Lung (tissue), 12 donors: ENCODE measurements around the gene OR4C3. TPM values are rescaled to one million over a fixed set of nuclear protein-coding genes. Genes with fewer than 3 reads are reported as not detected.
"Not testable (repeated sequence)": the region's sequence is repeated elsewhere in the genome, so short reads cannot be mapped to it uniquely, and the experiment has no call there.

Source experiments
- ATAC-seq: fragments of 200-7000 bp; cut with Tn5 transposase; one replicate; pipeline ENCODE4 v1.9.1; 2020; ENCODE audit warnings: moderate number of reproducible peaks; ENCODE audit not compliant: insufficient read depth, low FRiP score
- DNase-seq, 3 donors: peaks; one replicate each; pipeline ENCODE4 v3.0.0-alpha.2; 2013 to 2017
- H3K27ac ChIP-seq, 2 donors: one replicate each; pipeline ENCODE4 v1.5.1; 2013; ENCODE audit warnings: mild to moderate bottlenecking in 2 of 2, moderate library complexity in 2 of 2, control low read depth in 1 of 2, inconsistent platforms in 1 of 2, low read depth in 1 of 2, low read length in 1 of 2
- H3K27me3 ChIP-seq, 3 donors: one replicate each; pipeline ENCODE4 v1.5.1; 2013; ENCODE audit warnings: low read length in 2 of 3; ENCODE audit not compliant: control insufficient read depth in 3 of 3, insufficient read depth in 3 of 3
- H3K36me3 ChIP-seq, 4 donors: one replicate each; pipeline ENCODE4 v1.5.1; 2013; ENCODE audit warnings: low read length in 4 of 4, mild to moderate bottlenecking in 1 of 4, moderate library complexity in 1 of 4; ENCODE audit not compliant: control insufficient read depth in 4 of 4, insufficient read depth in 4 of 4
- H3K4me1 ChIP-seq, 5 donors: one replicate each; pipeline ENCODE4 v1.5.1; 2013; ENCODE audit warnings: low read length in 5 of 5, mild to moderate bottlenecking in 2 of 5, moderate library complexity in 1 of 5; ENCODE audit not compliant: control insufficient read depth in 5 of 5, insufficient read depth in 5 of 5
- H3K4me3 ChIP-seq: one replicate; pipeline ENCODE4 v1.5.1; 2013; ENCODE audit warnings: mild to moderate bottlenecking, control low read depth, moderate library complexity
- H3K9ac ChIP-seq, 2 donors: one replicate each; pipeline ENCODE4 v1.5.1; 2013; ENCODE audit warnings: low read length in 2 of 2, control low read depth in 1 of 2; ENCODE audit not compliant: insufficient read depth in 1 of 2
- H3K9me3 ChIP-seq, 4 donors: one replicate each; pipeline ENCODE4 v1.5.1; 2013; ENCODE audit warnings: low read length in 3 of 4, mild to moderate bottlenecking in 1 of 4, moderate library complexity in 1 of 4; ENCODE audit not compliant: control insufficient read depth in 4 of 4, insufficient read depth in 3 of 4
- WGBS, 2 donors: extraction: QIAGEN DNeasy Blood & Tissue Kit; methylation state at CpG; one replicate each; pipeline ENCODE4 v1.1.7; 2013; 5-methylcytosine and 5-hydroxymethylcytosine counted together
- polyA plus RNA-seq, 2 donors: library from polyadenylated mRNA; stranded (reverse); fragments of 200-250 nt; gene quantifications; one replicate each; pipeline ENCODE4 v1.2.1, GENCODE V29; 2013
- total RNA-seq, 2 donors: library from RNA; depleted of rRNA in 1 of 2; stranded (reverse); fragments of >200 nt in 1 of 2; gene quantifications; one replicate each; pipeline ENCODE4 v1.2.1, GENCODE V29; 2014 to 2021
- TF ChIP-seq, protein P1 (sequence below): IDR thresholded peaks from 2 replicates; pipeline ENCODE4 v1.5.1; 2012; ENCODE audit warnings: mild to moderate bottlenecking; ENCODE audit errors: control extremely low read depth, extremely low read depth
- donor health status: control.
- donor health status: control.
- donor health status: Bipolar disorder and iron deficiency.
- donor health status: healthy.
- donor health status: DM: yes; HTN: yes; CAD: no.

OR4C3 gene
- total and polyA plus RNA-seq, 4 donors: not detected

GRCh38 chr11:48341466-48341865 is 16.7 kb downstream of the OR4C3 start:
- no peak overlapping the region for H3K9ac ChIP-seq
- no peak overlapping the region for H3K27ac ChIP-seq
- TF ChIP-seq, protein P1, sequence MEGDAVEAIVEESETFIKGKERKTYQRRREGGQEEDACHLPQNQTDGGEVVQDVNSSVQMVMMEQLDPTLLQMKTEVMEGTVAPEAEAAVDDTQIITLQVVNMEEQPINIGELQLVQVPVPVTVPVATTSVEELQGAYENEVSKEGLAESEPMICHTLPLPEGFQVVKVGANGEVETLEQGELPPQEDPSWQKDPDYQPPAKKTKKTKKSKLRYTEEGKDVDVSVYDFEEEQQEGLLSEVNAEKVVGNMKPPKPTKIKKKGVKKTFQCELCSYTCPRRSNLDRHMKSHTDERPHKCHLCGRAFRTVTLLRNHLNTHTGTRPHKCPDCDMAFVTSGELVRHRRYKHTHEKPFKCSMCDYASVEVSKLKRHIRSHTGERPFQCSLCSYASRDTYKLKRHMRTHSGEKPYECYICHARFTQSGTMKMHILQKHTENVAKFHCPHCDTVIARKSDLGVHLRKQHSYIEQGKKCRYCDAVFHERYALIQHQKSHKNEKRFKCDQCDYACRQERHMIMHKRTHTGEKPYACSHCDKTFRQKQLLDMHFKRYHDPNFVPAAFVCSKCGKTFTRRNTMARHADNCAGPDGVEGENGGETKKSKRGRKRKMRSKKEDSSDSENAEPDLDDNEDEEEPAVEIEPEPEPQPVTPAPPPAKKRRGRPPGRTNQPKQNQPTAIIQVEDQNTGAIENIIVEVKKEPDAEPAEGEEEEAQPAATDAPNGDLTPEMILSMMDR: no peak
- 40 to 55% methylated on average over 2 of the region's 2 CpGs for WGBS, 2 donors
- H3K9me3 ChIP-seq: peaks cover 0 to 19% (median under 1%) of the 10 kb centered on the region in 4 donors
- H3K4me3 ChIP-seq: no peak overlapping the region
- DNase-seq (no peak), ATAC-seq (no peak)
- no peaks in the 10 kb centered on the region for H3K27me3 ChIP-seq
- H3K36me3 ChIP-seq: no peaks in the 10 kb centered on the region
- no peaks in the 10 kb centered on the region for H3K4me1 ChIP-seq

DNA sequence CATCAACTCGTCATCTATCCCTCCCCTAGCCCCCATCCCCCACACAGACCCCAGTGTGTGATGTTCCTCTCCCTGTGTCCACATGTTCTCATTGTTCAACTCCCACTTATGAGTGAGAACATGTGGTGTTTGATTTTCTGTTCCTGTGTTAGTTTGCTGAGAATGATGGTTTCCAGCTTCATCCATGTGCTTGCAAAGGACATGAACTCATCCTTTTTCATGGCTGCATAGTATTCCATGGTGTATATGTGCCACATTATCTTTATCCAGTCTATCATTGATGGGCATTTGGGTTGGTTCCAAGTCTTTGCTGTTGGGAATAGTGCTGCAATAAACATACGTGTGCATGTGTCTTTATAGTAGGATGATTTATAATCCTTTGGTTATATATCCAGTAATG is 17.8 kb downstream of the OR4C3 start:
- peaks cover 0 to 19% (median 2%) of the 10 kb centered on the region in 4 donors for H3K9me3 ChIP-seq
- 66 to 67% methylated on average over 2 of the region's 2 CpGs for WGBS, 2 donors
- not testable (repeated sequence) for DNase-seq, H3K27ac ChIP-seq, H3K4me3 ChIP-seq, H3K27me3 ChIP-seq, ATAC-seq, H3K36me3 ChIP-seq, H3K9ac ChIP-seq, H3K4me1 ChIP-seq

- H3K9ac ChIP-seq, H3K36me3 ChIP-seq, H3K4me3 ChIP-seq, ATAC-seq, H3K27ac ChIP-seq, DNase-seq, H3K4me1 ChIP-seq, H3K9me3 ChIP-seq, H3K27me3 ChIP-seq: not testable (repeated sequence)
- WGBS, 2 donors: 66 to 78% methylated on average over 5 of the region's 5 CpGs
These were observed 21.6 kb downstream of the OR4C3 start for GRCh38 chr11:48346286-48346685.

DNA sequence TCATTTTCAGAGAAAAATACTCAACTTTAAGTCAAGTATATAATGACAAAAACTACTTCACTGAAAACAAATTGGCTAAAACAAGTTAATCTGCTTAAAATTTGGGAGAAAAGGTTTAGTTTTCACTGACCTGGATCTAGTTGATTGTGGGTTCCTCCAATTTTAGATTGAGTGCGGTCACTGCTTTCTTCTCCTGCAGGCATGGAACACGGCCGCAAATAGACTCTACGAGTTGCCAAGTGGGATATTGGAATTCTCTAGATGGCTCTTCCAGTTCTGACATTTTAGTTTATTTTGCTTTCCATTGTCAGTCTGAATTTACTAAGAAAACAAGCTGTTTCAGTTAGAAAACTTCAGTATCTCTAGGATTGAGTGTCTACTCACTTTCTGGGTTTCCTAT is 29.3 kb downstream of the OR4C3 start:
- 88 to 92% methylated on average over 4 of the region's 4 CpGs for WGBS, 2 donors
- no peak overlapping the region for H3K27ac ChIP-seq
- H3K4me1 ChIP-seq: no peaks in the 10 kb centered on the region
- no peak for DNase-seq
- no peak for ATAC-seq
- H3K4me3 ChIP-seq: no peak overlapping the region
- TF ChIP-seq, protein P1: no peak
- H3K36me3 ChIP-seq: no peaks in the 10 kb centered on the region
- no peaks in the 10 kb centered on the region for H3K27me3 ChIP-seq
- H3K9me3 ChIP-seq: peaks cover 0 to 9% (median 4%) of the 10 kb centered on the region in 4 donors
- H3K9ac ChIP-seq: no peak overlapping the region

DNA sequence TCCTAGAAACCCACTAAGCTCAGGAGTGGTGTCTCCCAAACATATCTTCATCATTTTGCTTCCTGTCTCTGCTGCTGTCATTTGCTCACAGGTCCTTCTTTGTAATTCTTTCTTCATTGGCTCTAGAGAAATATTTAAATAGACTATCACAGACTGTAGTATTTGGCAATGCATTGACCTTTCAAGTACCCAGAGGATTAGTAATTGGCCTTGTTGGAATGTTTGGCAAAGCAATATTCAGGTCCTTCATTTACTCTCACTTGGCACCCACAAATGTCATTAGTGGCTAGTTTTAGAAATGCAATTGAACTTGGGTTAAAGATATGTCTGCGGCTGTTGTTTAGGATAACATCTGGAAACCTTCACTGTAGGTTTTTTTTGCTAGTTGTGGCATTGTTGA is 30.0 kb downstream of the OR4C3 start:
- Histone ChIP-seq H3K9ac (no peak overlapping the region), H3K27ac (no peak overlapping the region), H3K4me3 (no peak overlapping the region), H3K27me3 (no peaks in the 10 kb centered on the region), H3K4me1 (no peaks in the 10 kb centered on the region), H3K36me3 (no peaks in the 10 kb centered on the region), H3K9me3 (peaks cover 0 to 9% (median 4%) of the 10 kb centered on the region in 4 donors)
- DNase-seq: no peak
- TF ChIP-seq, protein P1: no peak
- no peak for ATAC-seq
- 81 to 88% methylated on average over 1 of the region's 1 CpG for WGBS, 2 donors

- 45 to 58% methylated on average over 2 of the region's 2 CpGs for WGBS, 2 donors
- DNase-seq, ATAC-seq, H3K9ac ChIP-seq, H3K36me3 ChIP-seq, H3K4me1 ChIP-seq, H3K4me3 ChIP-seq, H3K27me3 ChIP-seq, H3K27ac ChIP-seq: not testable (repeated sequence)
- peaks cover 0 to 14% (median 3%) of the 10 kb centered on the region in 4 donors for H3K9me3 ChIP-seq
These were observed 36.6 kb downstream of the OR4C3 start for GRCh38 chr11:48361289-48361688.
